K562 (cell line): Measurements from ENCODE around the gene SCPEP1. TPM values are rescaled to one million over a fixed set of nuclear protein-coding genes. Genes with fewer than 3 reads are reported as not detected.

Experiments
- ATAC-seq: fragments of 200-7000 bp; cut with Tn5 transposase; 3 replicates; pipeline ENCODE4 v1.9.1; 2020; ENCODE audit warnings: moderate library complexity
- BruUV-seq: library from RNA; stranded (reverse); fragments of 400-500 nt; replicated peaks from 2 replicates; lab custom pipeline; 2021; lab: Mats Ljungman, UMichigan
- CTCF ChIA-PET: fragments of 300-600 bp; formaldehyde crosslinking; extraction: SDS; loops from one replicate; lab custom pipeline; 2021; ENCODE audit warnings: low intra/inter-chr PET ratio; lab: Yijun Ruan, JAX
- POLR2A ChIA-PET: fragments of 300-600, 350-650 bp; sonication (Branson Sonifier 250); formaldehyde crosslinking; extraction: SDS; loops from one replicate; lab custom pipeline; 2021; ENCODE audit warnings: antibody characterized with exemption, inconsistent platforms; lab: Yijun Ruan, JAX
- DNase-seq, 4 experiments: peaks; one replicate each; pipeline versions ENCODE4 v3.0.0 to v3.0.0-alpha.2; 2011 to 2018; ENCODE audit warnings: low spot score in 3 of 4, mixed read lengths in 3 of 4; ENCODE audit errors: extremely low read depth in 1 of 4
- FAIRE-seq: peaks from 2 replicates; lab custom pipeline; 2011; peaks lifted over from hg19 to GRCh38; lab: Jason Lieb, UNC
- H2AFZ ChIP-seq: 2 replicates; pipeline ENCODE4 v1.6.0; 2011; ENCODE audit warnings: low read depth, low read length, control low read depth, inconsistent platforms
- H3K27ac ChIP-seq: fragments of 200-600 bp; 3 replicates; pipeline ENCODE4 v1.8.0; 2011; ENCODE audit warnings: low read depth, mild to moderate bottlenecking, control low read depth, inconsistent platforms, low read length, moderate library complexity, mixed read lengths; ENCODE audit errors: extremely low read depth
- H3K27me3 ChIP-seq, 2 experiments: fragments of 300-600 bp in 1 of 2; 2 replicates in 1 of 2; 3 replicates in 1 of 2; pipeline versions ENCODE4 v1.6.0 to v1.8.0; 2011; ENCODE audit warnings: inconsistent platforms in 2 of 2, low read length in 2 of 2, mild to moderate bottlenecking in 1 of 2, mixed read lengths in 1 of 2, moderate library complexity in 1 of 2; ENCODE audit not compliant: control insufficient read depth in 2 of 2, insufficient read depth in 2 of 2
- H3K36me3 ChIP-seq: fragments of 300-600 bp; 3 replicates; pipeline ENCODE4 v1.8.0; 2011; ENCODE audit warnings: mild to moderate bottlenecking, low read length, inconsistent platforms; ENCODE audit not compliant: control insufficient read depth, insufficient read depth
- H3K4me1 ChIP-seq, 2 experiments: fragments of 200-600 bp in 1 of 2; replicated peaks in 1 of 2; 2 replicates in 1 of 2; 3 replicates in 1 of 2; pipeline versions ENCODE4 v1.5.1 to v1.8.0; 2011; ENCODE audit warnings: inconsistent platforms in 2 of 2, low read length in 2 of 2, mild to moderate bottlenecking in 1 of 2, mixed read lengths in 1 of 2, moderate library complexity in 1 of 2; ENCODE audit not compliant: control insufficient read depth in 2 of 2, insufficient read depth in 2 of 2
- H3K4me2 ChIP-seq: 2 replicates; pipeline ENCODE4 v1.6.1; 2011; ENCODE audit warnings: low read length, control low read depth, inconsistent platforms, mixed read lengths; ENCODE audit not compliant: insufficient read depth
- H3K4me3 ChIP-seq: fragments of 200-600 bp; sonication (generic), shearing (Covaris generic); 2 replicates; pipeline ENCODE4 v1.5.1; 2016; ENCODE audit warnings: control low read depth, inconsistent platforms
- H3K79me2 ChIP-seq: fragments of 200-600 bp; 3 replicates; pipeline ENCODE4 v1.8.0; 2011; ENCODE audit warnings: low read length, inconsistent platforms; ENCODE audit not compliant: control insufficient read depth, insufficient read depth
- H3K9ac ChIP-seq, 2 experiments: 2 replicates each; pipeline versions ENCODE4 v1.6.0 to v1.6.1; 2011; ENCODE audit warnings: low read depth in 2 of 2, low read length in 2 of 2, control low read depth in 1 of 2, inconsistent platforms in 1 of 2, mild to moderate bottlenecking in 1 of 2, mixed read lengths in 1 of 2; ENCODE audit not compliant: insufficient read depth in 1 of 2
- H3K9me1 ChIP-seq: one replicate; pipeline ENCODE4 v1.6.0; 2011; ENCODE audit warnings: inconsistent platforms, mild to moderate bottlenecking, low read length, moderate library complexity; ENCODE audit not compliant: control insufficient read depth, insufficient read depth
- H3K9me3 ChIP-seq: replicated peaks from 2 replicates; pipeline ENCODE4 v1.5.1; 2011; ENCODE audit warnings: low read depth, low read length, inconsistent platforms; ENCODE audit not compliant: control insufficient read depth, insufficient read depth
- H4K20me1 ChIP-seq: replicated peaks from 2 replicates; pipeline ENCODE4 v1.6.1; 2011; ENCODE audit warnings: low read length, inconsistent platforms, mixed read lengths; ENCODE audit not compliant: control insufficient read depth, insufficient read depth
- KLF16 ChIP-seq: IDR thresholded peaks from 2 replicates; pipeline ENCODE4 v1.6.1; 2016; ENCODE audit warnings: antibody characterized with exemption
- RAD21 ChIP-seq, 2 experiments: fragments of 250-450 bp in 1 of 2; fragments of 450-650 bp in 1 of 2; sonication (Bioruptor Pico) in 1 of 2; formaldehyde crosslinking in 1 of 2; IDR thresholded peaks in 1 of 2; conservative IDR thresholded peaks in 1 of 2; 2 replicates each; pipeline versions ENCODE4 v1.4.0 to v1.8.0; 2020 to 2022; ENCODE audit warnings: mild to moderate bottlenecking in 2 of 2, moderate library complexity in 1 of 2
- SMC3 ChIP-seq: conservative IDR thresholded peaks from 2 replicates; pipeline ENCODE4 v1.6.1; 2011; ENCODE audit warnings: low read depth, low read length, improper control_type of control experiment; ENCODE audit not compliant: insufficient read depth
- WGBS: fragments of 100-300 bp; shearing (Covaris generic); methylation state at CpG from one replicate; pipeline ENCODE4 v1.1.6; 2016; ENCODE audit warnings: low coverage, mixed read lengths; ENCODE audit not compliant: insufficient coverage; ENCODE audit errors: missing lambda C conversion rate; 5-methylcytosine and 5-hydroxymethylcytosine counted together
- in situ Hi-C: fragments of 300-500 bp; cut with MboI; formaldehyde crosslinking; loops from 4 replicates; pipeline ENCODE4 v1.15.0; 2018; ENCODE audit warnings: inconsistent platforms, mixed read lengths
- intact Hi-C: fragments of 100-400 bp; cut with micrococcal nuclease; formaldehyde crosslinking; loops from 2 replicates; pipeline ENCODE4 v1.14.2; 2022
- polyA plus RNA-seq, 8 experiments: library from polyadenylated mRNA; depleted of rRNA in 4 of 8; stranded (reverse) in 5 of 8; unstranded in 3 of 8; fragments of >200 nt; fragmentation: Nextera tagmentation in 2 of 8; fragmentation: Illumina TruSeq in 1 of 8; extraction: Ambion mirVana in 2 of 8; extraction: Trizol in 1 of 8; gene quantifications; 2 replicates each; pipeline versions ENCODE4 v1.2.1 to v1.2.3, GENCODE V29; 2011 to 2014; ENCODE audit warnings: inconsistent platforms in 1 of 8, missing spikeins in 1 of 8
- total RNA-seq, 7 experiments: library from RNA; depleted of rRNA in 6 of 7; stranded (reverse); fragments of >200 nt in 6 of 7; fragmentation: Illumina TruSeq in 2 of 7; extraction: Trizol in 2 of 7; gene quantifications; 2 replicates each; pipeline versions ENCODE4 v1.2.1 to v1.2.3, GENCODE V29; 2011 to 2021; ENCODE audit warnings: low replicate concordance in 1 of 7
- TF ChIP-seq, protein P1 (sequence below): sonication (generic); formaldehyde crosslinking; IDR thresholded peaks from 2 replicates; pipeline ENCODE4 v1.5.0; 2020; ENCODE audit warnings: missing genetic modification reagents
- TF ChIP-seq, protein P2 (sequence below), 3 experiments: IDR thresholded peaks in 2 of 3; conservative IDR thresholded peaks in 1 of 3; 2 replicates each; pipeline ENCODE4 v1.5.1; 2011 to 2012; ENCODE audit warnings: low read length in 3 of 3, mild to moderate bottlenecking in 3 of 3, control low read depth in 2 of 3, improper control_type of control experiment in 1 of 3, inconsistent platforms in 1 of 3, low read depth in 1 of 3, mixed read lengths in 1 of 3, moderate library complexity in 1 of 3; ENCODE audit not compliant: insufficient read depth in 2 of 3

Gene SCPEP1
- total and polyA plus RNA-seq, 9 of the 15 experiments (the other 6 are each of a cell fraction or from before 2014, with no cell fraction given), result 5.1 to 14.8 (median 7.2) TPM

DNA sequence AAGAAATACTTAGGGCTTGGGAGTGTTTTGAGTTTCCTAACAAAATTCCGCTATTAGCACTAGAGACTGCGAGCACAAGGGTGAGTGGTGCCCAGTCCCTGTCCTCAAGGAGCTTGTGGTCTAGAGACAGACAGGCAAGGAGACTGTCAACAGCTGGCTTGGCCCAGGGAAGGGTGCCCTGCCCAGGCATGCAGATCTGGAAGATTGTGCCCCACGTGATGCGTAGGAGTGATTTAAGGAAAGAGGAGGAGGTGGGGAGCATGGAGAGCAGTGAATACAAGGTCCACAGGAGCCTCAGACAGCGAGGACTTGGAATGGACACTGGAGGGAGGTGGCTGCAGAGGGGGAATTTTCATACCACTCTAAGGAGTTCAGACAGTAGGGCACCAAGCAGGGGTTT, 25.0 kb downstream of the SCPEP1 start:
- no peak overlapping the region for H3K4me2 ChIP-seq
- ATAC-seq, result no peak
- POLR2A ChIA-PET, result no interaction called here
- H3K9me3 ChIP-seq, result no peaks in the 10 kb centered on the region
- no peak overlapping the region for H3K27ac ChIP-seq
- H3K4me1 ChIP-seq, result peaks cover 0 to 15% of the 10 kb centered on the region in 2 experiments; a peak in 3 of 5 replicates
- no peaks in the 10 kb centered on the region; the same call in 1 of the 2 replicates for H4K20me1 ChIP-seq
- no peaks in the 10 kb centered on the region for H3K9me1 ChIP-seq
- no peak for FAIRE-seq
- no peaks in the 10 kb centered on the region for H3K27me3 ChIP-seq
- TF ChIP-seq, protein P1, sequence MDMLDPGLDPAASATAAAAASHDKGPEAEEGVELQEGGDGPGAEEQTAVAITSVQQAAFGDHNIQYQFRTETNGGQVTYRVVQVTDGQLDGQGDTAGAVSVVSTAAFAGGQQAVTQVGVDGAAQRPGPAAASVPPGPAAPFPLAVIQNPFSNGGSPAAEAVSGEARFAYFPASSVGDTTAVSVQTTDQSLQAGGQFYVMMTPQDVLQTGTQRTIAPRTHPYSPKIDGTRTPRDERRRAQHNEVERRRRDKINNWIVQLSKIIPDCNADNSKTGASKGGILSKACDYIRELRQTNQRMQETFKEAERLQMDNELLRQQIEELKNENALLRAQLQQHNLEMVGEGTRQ (CRISPR knock-in tag), result peak; percentile 46
- no peak for TF ChIP-seq KLF16
- no peak overlapping the region for H3K4me3 ChIP-seq
- 35% methylated on average over 5 of the region's 5 CpGs for WGBS
- no peaks in the 10 kb centered on the region for H3K36me3 ChIP-seq
- no peak for DNase-seq
- no peak overlapping the region for H2AFZ ChIP-seq
- CTCF ChIA-PET, result no interaction called here
- BruUV-seq, result no TSS peak
- no peaks in the 10 kb centered on the region for H3K79me2 ChIP-seq
- intact Hi-C loops, result no loop called here
- no peak overlapping the region for H3K9ac ChIP-seq
- in situ Hi-C loops, result no loop called here

DNA sequence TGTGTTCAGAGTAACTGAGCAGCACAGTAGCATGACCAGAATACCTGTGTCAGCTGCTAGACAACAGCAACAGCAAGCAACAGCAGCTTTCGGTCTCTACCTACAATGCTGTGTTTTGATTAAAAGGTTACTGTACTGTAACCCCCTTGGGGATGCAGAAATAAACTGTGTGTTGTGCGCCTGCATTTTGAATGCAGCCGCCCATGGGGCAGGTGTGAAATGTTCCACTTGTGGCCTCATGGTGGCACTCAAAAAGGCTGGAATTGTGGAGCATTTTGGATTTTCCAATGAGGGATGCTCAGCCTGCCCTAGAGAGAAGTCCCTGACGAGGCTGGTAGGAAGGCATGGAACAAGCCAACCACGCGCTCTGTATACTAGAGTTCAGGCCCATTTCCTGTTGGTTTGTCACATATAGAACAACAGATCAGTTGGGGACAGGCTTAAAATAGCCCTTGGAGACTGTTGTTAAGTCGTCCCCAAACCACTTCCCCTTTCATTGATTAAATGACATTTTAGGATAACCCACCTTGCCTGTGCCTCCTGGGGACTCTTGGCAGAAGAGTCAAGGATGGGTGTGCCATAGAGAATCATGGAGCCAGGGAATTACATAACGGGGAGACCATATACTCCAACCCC, 27.1 kb downstream of the SCPEP1 start:
- peak; percentile 86 for FAIRE-seq
- Histone ChIP-seq H2AFZ (no peak overlapping the region; the same call in 1 of the 2 replicates), H3K27me3 (peaks cover 0 to 2% of the 10 kb centered on the region in 2 experiments; a peak in 1 of 5 replicates), H3K36me3 (no peaks in the 10 kb centered on the region), H3K79me2 (no peaks in the 10 kb centered on the region), H3K9me3 (no peaks in the 10 kb centered on the region), H3K4me2 (no peak overlapping the region), H3K4me1 (peaks cover 0 to 15% of the 10 kb centered on the region in 2 experiments; a peak in 3 of 5 replicates), H3K9me1 (no peaks in the 10 kb centered on the region), H3K4me3 (no peak overlapping the region), H4K20me1 (no peaks in the 10 kb centered on the region; the same call in 1 of the 2 replicates), H3K27ac (no peak overlapping the region), H3K9ac (no peak overlapping the region)
- intact Hi-C loops, result loop anchor here (5.0 kb wide), 2 partner anchors 82 to 107 kb away; partner anchors contain the start of gene AKAP1
- in situ Hi-C loops, result no loop called here
- WGBS, result 46% methylated on average over 8 of the region's 8 CpGs
- CTCF ChIA-PET, result interaction anchor here (2.2 kb wide), 1 partner anchor 109 kb away, joined by 7 read pairs; no protein-coding TSS in a partner anchor
- DNase-seq, result peak in 3 of 4 experiments; percentile 25 to 35 (median 34)
- no TSS peak for BruUV-seq
- ATAC-seq, result peak; percentile 41
- POLR2A ChIA-PET, result interaction anchor here (0.7 to 1.4 kb wide), 4 partner anchors 9 to 115 kb away, joined by 3 read pairs; no protein-coding TSS in a partner anchor
- TF ChIP-seq SMC3 (0 out of 2 replicates have a peak, but pooled peaks have one; percentile 27), RAD21 (CRISPR knock-in tag; conservative IDR thresholded peaks at IDR 0.05 in 1 of 2, IDR thresholded peaks at IDR 0.05 in 1 of 2) (peak in 1 of 2 experiments; percentile 43; a peak in 3 of 4 replicates)
- TF ChIP-seq, protein P2, sequence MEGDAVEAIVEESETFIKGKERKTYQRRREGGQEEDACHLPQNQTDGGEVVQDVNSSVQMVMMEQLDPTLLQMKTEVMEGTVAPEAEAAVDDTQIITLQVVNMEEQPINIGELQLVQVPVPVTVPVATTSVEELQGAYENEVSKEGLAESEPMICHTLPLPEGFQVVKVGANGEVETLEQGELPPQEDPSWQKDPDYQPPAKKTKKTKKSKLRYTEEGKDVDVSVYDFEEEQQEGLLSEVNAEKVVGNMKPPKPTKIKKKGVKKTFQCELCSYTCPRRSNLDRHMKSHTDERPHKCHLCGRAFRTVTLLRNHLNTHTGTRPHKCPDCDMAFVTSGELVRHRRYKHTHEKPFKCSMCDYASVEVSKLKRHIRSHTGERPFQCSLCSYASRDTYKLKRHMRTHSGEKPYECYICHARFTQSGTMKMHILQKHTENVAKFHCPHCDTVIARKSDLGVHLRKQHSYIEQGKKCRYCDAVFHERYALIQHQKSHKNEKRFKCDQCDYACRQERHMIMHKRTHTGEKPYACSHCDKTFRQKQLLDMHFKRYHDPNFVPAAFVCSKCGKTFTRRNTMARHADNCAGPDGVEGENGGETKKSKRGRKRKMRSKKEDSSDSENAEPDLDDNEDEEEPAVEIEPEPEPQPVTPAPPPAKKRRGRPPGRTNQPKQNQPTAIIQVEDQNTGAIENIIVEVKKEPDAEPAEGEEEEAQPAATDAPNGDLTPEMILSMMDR (IDR thresholded peaks at IDR 0.05 in 2 of 3, conservative IDR thresholded peaks at IDR 0.05 in 1 of 3; ENCODE audit: insufficient read depth in 2 of 3, low read depth in 1 of 3, low read length in 3 of 3), result peak; percentile 26 to 62 (median 53)
